Sigmoid colon (tissue), 7 donors: Measurements from ENCODE around the gene USP22. TPM values are rescaled to one million over a fixed set of nuclear protein-coding genes. Genes with fewer than 3 reads are reported as not detected.
"Not testable (repeated sequence)": the region's sequence is repeated elsewhere in the genome, so short reads cannot be mapped to it uniquely, and the experiment has no call there.

Source experiments
- DNase-seq: peaks from one replicate; pipeline ENCODE4 v3.0.0-alpha.2; 2019
- H3K27ac ChIP-seq, 4 donors: fragments of 200-600 bp; sonication (generic); one replicate each; pipeline ENCODE4 v1.5.1; 2016 to 2019; ENCODE audit warnings: mild to moderate bottlenecking in 1 of 4
- H3K27me3 ChIP-seq, 3 donors: fragments of 200-600 bp; sonication (generic); one replicate each; pipeline ENCODE4 v1.5.1; 2019; ENCODE audit warnings: mild to moderate bottlenecking in 1 of 3
- H3K36me3 ChIP-seq, 4 donors: fragments of 200-600 bp; sonication (generic); one replicate each; pipeline ENCODE4 v1.5.1; 2016 to 2019
- H3K4me1 ChIP-seq, 4 donors: fragments of 200-600 bp; sonication (generic); one replicate each; pipeline ENCODE4 v1.5.1; 2017 to 2019
- H3K4me3 ChIP-seq, 4 donors: fragments of 200-600 bp; sonication (generic); one replicate each; pipeline ENCODE4 v1.5.1; 2017 to 2019; ENCODE audit warnings: mild to moderate bottlenecking in 2 of 4, moderate library complexity in 1 of 4
- H3K9me3 ChIP-seq, 4 donors: fragments of 200-600 bp in 3 of 4; sonication (generic) in 3 of 4; one replicate each; pipeline versions ENCODE4 v1.5.1 to v1.6.1; 2013 to 2019
- EP300 ChIP-seq, 4 donors: sonication (generic); formaldehyde crosslinking; IDR thresholded peaks; one replicate each; pipeline ENCODE4 v1.6.1; 2017; ENCODE audit warnings: antibody characterized with exemption in 4 of 4
- POLR2A ChIP-seq, 2 donors: fragments of 450-650 bp; IDR thresholded peaks; one replicate each; pipeline ENCODE4 v1.6.1; 2016; ENCODE audit warnings: antibody characterized with exemption in 2 of 2, mild to moderate bottlenecking in 2 of 2, moderate library complexity in 2 of 2
- POLR2AphosphoS5 ChIP-seq, 4 donors: sonication (generic); formaldehyde crosslinking; IDR thresholded peaks; one replicate each; pipeline ENCODE4 v1.6.1; 2017; ENCODE audit warnings: antibody characterized with exemption in 4 of 4
- WGBS, 2 donors: extraction: QIAGEN DNeasy Blood & Tissue Kit; methylation state at CpG; one replicate each; pipeline ENCODE4 v1.1.7; 2013; 5-methylcytosine and 5-hydroxymethylcytosine counted together
- intact Hi-C: fragments of 100-400 bp; cut with DNase I; formaldehyde crosslinking; loops from one replicate; pipeline ENCODE4 v1.15.1; 2023
- polyA plus RNA-seq, 3 donors: library from polyadenylated mRNA; stranded (reverse); fragments of 200-250 nt; gene quantifications; one replicate each; pipeline ENCODE4 v1.2.3, GENCODE V29; 2013
- total RNA-seq, 4 donors: library from RNA; depleted of rRNA; stranded (reverse); fragments of >200 nt; gene quantifications; one replicate each; pipeline ENCODE4 v1.1.0, GENCODE V29; 2016
- TF ChIP-seq, protein P1 (sequence below), 4 experiments: fragments of 450-650 bp in 3 of 4; fragments of 200-600 bp in 1 of 4; IDR thresholded peaks; one replicate each; pipeline ENCODE4 v1.5.1; 2016 to 2019; ENCODE audit warnings: antibody characterized with exemption in 4 of 4, mild to moderate bottlenecking in 3 of 4, moderate library complexity in 2 of 4
- donor health status: healthy with polysubstance abuse.
- donor health status: Bipolar disorder and iron deficiency.
- donor health status: healthy.

Gene USP22
- total and polyA plus RNA-seq, 7 donors = 25.2 to 84.2 (median 71.2) TPM

DNA sequence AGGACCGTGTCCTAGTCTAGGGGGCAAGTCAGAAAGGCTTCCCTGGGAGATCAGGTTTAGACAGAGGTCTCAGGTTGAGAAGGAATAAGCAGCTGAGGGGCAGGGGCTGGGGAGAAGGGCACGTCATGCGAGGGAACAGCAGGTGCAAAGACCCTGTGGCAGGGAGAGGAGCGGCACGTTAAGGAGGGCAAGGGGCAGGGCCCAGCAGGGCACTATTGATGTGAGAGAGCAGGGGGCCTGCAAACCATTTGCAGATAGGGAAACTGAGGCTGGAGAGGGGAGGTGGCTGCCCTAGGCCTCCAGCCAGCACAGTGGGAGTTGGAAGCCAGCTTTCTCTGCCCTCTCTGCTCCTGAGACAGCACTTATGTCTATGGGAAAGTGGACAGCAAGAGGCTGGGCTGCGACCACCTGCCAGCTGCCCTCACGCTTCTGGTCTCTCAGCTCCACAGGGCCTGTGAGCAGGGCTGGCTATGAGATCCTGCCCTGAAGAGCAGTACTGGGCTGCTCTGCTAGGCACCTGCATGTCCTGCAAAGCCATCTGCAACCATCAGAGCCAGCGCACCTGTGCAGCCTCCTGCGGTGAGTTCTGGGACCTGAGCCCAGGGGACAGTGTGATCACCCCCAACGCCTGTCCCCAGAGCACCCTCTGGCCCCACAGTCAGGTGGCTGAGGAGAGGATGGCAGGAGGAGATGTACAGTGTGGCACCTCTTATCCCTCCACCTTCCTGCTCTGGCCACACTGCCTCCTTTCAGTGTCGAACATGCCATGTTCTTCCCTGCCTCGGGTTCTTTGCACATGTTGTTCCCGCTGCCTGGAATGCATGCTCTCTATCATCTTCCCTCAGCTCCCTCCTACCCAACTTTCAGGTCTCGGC, 61.5 kb downstream of the USP22 start:
- H3K27ac ChIP-seq = no peak overlapping the region
- H3K4me3 ChIP-seq = no peak overlapping the region
- H3K4me1 ChIP-seq = no peaks in the 10 kb centered on the region
- H3K27me3 ChIP-seq = peaks cover 0 to 9% (median 0%) of the 10 kb centered on the region in 3 donors
- WGBS, 2 donors = 93 to 94% methylated on average over 14 of the region's 14 CpGs
- no peak for TF ChIP-seq EP300 (IDR thresholded peaks at IDR 0.05)
- TF ChIP-seq POLR2A (IDR thresholded peaks at IDR 0.05) = no peak
- TF ChIP-seq, protein P1, sequence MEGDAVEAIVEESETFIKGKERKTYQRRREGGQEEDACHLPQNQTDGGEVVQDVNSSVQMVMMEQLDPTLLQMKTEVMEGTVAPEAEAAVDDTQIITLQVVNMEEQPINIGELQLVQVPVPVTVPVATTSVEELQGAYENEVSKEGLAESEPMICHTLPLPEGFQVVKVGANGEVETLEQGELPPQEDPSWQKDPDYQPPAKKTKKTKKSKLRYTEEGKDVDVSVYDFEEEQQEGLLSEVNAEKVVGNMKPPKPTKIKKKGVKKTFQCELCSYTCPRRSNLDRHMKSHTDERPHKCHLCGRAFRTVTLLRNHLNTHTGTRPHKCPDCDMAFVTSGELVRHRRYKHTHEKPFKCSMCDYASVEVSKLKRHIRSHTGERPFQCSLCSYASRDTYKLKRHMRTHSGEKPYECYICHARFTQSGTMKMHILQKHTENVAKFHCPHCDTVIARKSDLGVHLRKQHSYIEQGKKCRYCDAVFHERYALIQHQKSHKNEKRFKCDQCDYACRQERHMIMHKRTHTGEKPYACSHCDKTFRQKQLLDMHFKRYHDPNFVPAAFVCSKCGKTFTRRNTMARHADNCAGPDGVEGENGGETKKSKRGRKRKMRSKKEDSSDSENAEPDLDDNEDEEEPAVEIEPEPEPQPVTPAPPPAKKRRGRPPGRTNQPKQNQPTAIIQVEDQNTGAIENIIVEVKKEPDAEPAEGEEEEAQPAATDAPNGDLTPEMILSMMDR (IDR thresholded peaks at IDR 0.05) = no peak
- no peak for TF ChIP-seq POLR2AphosphoS5 (IDR thresholded peaks at IDR 0.05)
- H3K9me3 ChIP-seq = no peaks in the 10 kb centered on the region
- intact Hi-C loops = no loop called here
- no peak for DNase-seq
- no peaks in the 10 kb centered on the region for H3K36me3 ChIP-seq

DNA sequence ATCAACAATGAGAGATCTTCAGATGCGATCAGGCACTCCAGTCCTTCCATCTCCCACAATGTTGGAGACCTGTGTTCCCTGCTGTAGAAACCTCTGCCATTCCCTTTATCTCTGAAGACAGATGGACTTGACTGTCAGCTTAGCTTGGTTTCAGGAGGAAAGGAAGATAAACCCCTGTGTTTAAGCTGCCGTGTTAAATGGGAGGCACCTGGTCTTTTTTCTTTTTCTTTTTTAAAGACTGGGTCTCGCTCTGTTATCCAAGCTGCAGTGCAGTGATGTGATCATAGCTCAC, 63.1 kb downstream of the USP22 start:
- no peaks in the 10 kb centered on the region for H3K36me3 ChIP-seq
- TF ChIP-seq POLR2AphosphoS5 (IDR thresholded peaks at IDR 0.05) = no peak
- TF ChIP-seq POLR2A (IDR thresholded peaks at IDR 0.05) = no peak
- TF ChIP-seq, protein P1 (IDR thresholded peaks at IDR 0.05) = no peak
- TF ChIP-seq EP300 (IDR thresholded peaks at IDR 0.05) = no peak
- H3K4me3 ChIP-seq = no peak overlapping the region
- 51 to 69% methylated on average over 3 of the region's 3 CpGs for WGBS, 2 donors
- peaks cover 0 to 9% (median 0%) of the 10 kb centered on the region in 3 donors for H3K27me3 ChIP-seq
- intact Hi-C loops = no loop called here
- H3K4me1 ChIP-seq = no peaks in the 10 kb centered on the region
- no peaks in the 10 kb centered on the region for H3K9me3 ChIP-seq
- no peak overlapping the region for H3K27ac ChIP-seq
- no peak for DNase-seq

DNA sequence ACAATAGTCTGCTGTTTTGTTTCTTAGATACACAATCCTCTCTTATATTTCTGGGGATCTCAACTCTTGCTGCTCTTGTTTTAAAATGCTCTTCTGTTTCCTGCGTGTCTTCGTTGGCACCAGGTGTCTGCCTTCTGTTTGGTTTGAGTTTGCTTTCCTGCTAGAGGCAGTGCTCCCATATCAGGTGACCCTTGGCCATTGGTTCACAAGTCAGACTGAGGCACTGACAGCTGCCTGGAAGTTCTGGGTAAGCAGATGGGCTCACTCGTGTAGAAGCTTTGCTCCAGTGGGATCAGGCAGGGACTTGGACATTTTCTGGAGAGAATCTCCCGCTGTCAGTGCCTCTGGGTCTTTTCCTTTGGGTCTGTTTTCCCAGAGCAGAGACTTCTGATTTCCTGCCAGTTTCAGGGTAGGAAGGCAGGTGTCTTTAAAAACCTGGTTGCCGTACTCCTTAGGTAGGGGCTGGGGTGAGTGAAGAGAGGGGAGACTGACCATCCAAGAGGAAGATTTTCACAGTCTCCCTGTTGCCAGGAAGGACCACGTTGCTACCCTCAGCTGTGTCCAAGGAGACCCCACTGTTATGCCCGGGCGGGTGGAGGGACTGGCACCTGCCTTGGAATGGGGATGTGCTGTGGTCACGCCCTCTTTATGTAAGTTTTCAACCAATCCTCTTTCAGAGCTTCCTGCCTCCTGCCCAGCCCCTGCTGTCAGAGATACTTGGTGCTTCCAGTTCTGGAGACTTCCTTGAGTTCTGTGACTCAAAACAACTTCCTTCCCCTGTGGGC, 63.6 kb downstream of the USP22 start:
- H3K36me3 ChIP-seq, H3K9me3 ChIP-seq, DNase-seq, H3K27me3 ChIP-seq, H3K27ac ChIP-seq, H3K4me3 ChIP-seq, H3K4me1 ChIP-seq, intact Hi-C loops: not testable (repeated sequence)
- WGBS, 2 donors = 20 to 59% methylated on average over 9 of the region's 9 CpGs

DNA sequence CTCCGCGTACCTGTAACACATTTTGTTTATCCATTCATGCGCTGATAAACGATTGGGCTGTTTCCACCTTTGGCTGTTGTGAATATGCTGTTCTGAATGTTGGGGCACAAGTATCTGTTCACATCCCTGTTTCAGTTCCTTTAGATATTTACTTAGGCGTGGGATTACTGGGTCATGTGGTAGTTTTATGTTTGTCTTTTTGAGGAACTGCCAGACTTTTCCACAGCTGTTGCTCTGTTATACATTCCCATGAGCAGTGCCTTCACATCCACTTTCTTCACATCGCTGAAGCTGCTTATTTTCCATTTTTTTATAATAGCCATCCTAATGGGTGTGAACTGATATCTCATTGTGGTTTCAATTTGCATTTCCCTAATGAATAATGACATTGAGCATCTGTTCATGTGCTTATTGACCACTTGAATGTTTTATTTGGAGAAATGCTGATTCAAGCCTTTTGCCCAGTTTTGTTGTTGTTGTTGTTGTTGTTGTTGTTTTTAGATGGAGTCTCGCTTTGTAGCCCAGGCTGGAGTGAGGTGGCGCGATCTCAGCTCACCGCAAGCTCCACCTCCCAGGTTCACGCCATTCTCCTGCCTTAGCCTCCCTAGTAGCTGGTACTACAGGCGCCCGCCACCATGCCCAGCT, 65.1 kb downstream of the USP22 start:
- H3K9me3 ChIP-seq, H3K4me3 ChIP-seq, DNase-seq, H3K27ac ChIP-seq, H3K36me3 ChIP-seq, H3K4me1 ChIP-seq, intact Hi-C loops, H3K27me3 ChIP-seq: not testable (repeated sequence)
- 54 to 75% methylated on average over 13 of the region's 13 CpGs for WGBS, 2 donors

DNA sequence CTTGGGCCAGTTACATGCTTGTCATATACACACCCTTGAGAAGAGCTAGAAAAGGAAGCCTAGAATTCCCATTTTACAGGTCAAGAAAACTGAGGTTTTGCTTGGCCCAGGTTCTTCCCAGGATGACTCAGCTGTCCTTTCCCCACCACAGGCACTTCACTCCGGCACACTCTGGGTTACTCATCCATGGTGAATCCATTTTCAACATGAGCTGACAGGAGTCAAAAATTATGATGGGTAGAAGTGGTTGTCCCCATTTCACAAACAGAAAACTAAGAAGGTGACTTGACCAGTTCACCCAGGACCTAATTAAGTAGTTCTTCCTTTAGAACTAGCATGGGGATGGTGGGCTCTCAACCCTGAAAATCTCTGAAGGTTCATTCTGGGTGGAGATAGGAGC, 67.2 kb downstream of the USP22 start:
- Histone ChIP-seq H3K27ac (no peak overlapping the region), H3K4me1 (no peaks in the 10 kb centered on the region), H3K9me3 (no peaks in the 10 kb centered on the region), H3K36me3 (no peaks in the 10 kb centered on the region), H3K27me3 (peaks cover 0 to 3% (median 0%) of the 10 kb centered on the region in 3 donors), H3K4me3 (no peak overlapping the region)
- no peak for TF ChIP-seq EP300 (IDR thresholded peaks at IDR 0.05)
- TF ChIP-seq, protein P1 (IDR thresholded peaks at IDR 0.05) = no peak
- TF ChIP-seq POLR2A (IDR thresholded peaks at IDR 0.05) = no peak
- no peak for TF ChIP-seq POLR2AphosphoS5 (IDR thresholded peaks at IDR 0.05)
- no peak for DNase-seq
- 82 to 95% methylated on average over 1 of the region's 1 CpG for WGBS, 2 donors
- intact Hi-C loops = no loop called here
